ENCODE results near the gene CACNA1I.

Gene CACNA1I

DNA sequence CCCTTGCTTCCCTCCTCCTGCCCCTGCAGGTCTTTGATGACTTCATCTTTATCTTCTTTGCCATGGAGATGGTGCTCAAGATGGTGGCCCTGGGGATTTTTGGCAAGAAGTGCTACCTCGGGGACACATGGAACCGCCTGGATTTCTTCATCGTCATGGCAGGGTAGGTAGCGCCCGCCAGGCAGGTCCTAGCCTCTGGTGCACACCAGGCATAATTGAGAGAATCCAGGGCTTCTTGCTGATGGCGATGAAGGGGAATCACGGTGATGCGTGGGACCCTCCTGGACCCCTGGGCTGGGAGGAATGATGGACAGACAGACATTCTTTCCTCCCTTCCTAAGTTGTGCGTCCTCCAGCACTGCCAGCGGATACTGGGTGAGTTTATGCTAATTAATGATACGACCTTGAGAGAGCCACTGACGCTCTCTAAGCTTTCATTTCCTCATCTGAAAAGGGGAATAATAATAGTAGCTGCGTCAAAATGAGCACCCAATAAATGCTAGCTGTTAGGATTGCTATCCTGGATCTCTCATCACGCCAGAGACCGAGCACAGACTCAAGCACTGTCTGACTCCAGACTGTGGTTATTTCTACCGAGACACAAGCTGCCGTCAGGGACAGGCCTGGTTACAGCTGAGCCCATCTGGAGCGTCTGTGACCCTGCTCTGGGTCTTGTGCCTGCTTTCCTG is 30.1 kb downstream of the CACNA1I start:
- no peak for DNase-seq

DNA sequence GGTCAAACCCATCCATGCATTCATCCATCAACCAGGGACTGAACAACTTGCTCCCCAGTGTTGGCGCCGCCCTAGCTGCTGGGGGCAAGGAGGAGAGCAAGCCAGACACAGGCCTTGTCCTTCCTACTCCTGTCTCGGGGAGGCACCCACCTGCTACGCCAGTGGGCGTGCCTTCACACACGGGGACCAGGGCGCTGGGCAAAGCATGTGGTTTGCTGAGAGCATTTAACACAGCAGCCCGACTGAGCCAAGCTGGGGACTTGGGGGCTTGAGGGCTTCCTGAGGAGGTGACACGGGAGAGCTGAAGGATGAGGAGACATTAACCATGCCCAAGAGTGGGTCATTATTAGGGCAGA is 30.6 kb downstream of the CACNA1I start:
- DNase-seq, result no peak

DNA sequence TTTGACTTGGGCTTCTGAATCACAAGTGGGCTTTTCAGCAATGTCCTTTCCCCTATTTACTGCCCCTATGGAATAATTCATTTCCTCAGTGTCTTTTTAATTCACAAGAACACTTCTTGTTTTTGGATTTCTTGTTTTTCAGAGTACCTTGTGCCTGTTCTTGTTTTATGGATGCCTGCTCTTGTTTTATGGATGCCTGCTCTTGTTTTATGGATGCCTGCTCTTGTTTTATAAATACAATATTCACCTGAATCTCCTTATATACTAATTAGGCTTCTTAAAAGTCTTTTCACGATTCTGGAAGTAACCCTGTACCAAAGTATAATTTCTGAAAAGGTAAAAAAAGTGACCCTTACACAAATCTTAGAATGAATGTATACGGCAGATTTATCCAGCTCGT is 32.8 kb downstream of the CACNA1I start:
- DNase-seq, result no peak

DNA sequence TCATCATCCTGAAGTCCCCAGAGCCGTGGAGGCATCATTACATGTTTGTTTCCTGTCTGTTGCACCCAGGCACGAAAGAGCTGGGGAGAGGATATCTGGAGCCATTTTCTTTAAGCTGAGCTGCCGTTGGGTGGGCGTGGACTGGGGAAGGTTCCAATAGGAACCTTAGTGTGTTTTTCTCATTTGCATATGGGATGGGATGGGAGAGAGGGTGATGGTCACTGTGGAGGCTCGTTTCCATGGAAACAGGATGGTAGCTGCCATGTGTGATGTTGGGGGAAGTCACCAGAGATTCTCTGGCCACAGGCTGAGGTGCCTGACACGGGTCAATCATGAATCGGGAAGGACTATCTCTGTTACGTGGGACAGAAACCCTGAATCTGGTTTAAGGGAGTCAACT is 39.7 kb downstream of the CACNA1I start:
- no peak for DNase-seq

DNA sequence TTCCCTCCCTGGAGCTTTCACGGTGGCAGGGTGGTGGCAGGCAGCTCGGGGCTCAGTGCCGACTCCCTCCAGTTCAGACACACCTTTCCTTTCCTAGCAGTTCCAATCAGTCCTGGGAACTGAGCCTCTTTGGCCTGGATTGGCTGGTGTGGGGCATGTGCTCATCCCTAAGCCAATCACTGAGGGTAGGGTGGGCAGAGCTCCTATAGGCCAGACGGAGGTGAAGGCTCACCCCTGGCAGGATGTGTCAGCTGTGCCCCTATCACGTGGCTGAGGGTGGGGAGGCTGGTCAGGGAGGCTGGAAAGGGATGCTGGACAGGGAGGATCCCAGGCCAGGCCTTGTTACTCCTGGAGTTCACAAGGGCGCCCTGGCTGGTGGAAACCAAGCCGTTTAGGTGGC is 40.2 kb downstream of the CACNA1I start:
- DNase-seq, result no peak

DNA sequence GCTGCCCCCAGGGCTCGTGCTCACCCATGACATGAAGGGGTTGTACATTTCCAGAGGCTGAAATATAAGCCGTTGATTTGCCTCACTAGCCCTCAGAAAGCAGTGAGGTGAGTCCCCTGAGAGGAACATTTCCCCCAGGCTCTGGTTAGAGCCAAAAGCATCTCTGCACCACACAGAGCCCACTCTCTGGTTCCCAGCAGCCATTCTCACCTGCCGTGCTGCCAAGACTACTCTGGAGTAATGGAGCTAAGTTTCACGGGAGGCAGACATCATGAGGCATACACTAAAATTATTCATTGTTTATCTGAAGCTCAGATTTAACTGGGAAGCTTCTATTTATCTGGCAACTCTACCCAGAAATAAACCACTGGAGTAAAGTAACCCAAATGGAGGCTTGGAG is 40.8 kb downstream of the CACNA1I start:
- no peak for DNase-seq

DNA sequence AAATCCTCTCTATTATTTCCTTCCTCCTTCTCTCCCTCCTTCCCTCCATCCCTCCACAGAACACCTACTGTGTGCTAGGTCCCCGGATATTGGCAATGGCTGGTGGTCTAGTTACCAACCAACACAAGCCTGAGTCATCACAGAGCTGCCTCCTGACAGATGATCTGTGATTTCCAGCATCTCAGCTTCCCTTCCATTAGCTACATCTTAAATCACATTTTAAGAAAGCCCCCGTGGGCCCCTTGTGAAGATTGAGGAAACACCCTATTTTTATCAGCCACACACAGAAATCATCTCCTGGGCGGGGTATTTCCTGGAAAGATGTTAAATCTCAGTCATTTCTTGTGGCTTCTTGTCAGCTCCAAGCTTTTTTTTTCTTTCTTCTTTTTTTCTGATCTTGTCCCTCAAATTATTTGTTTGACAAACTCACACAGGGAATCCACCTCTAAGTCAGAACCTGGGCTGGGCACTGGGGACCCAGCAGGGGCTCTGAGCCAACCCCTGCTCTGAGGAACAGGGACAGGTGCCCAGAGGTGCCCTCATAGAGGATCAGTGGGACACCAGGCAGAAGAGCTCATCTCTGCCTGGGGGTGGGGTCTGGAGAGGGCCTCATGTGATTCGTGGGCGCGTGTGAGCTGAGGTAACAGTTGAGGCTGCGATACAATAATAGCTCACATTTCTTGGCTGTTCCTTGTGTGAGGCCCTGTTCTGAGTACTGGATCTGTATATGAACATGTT is 42.4 kb downstream of the CACNA1I start:
- no peak for DNase-seq

DNA sequence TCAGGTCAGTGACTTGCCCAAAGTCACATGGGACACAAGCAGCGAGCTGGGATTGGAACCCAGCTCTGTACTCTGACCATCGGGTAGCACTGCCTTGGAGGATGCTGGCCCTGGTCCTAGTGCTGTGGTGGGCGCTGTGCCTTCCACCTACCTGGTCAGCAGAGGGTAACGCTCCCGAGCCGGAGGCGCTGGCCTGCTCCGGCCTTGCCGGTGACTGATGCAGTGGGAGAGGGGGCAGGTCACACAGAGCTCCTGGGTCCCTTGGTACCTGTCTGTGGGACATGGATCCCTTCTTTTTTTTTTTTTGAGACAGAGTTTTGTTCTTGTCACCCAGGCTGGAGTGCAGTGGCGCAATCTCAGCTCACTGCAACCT is 43.0 kb downstream of the CACNA1I start:
- DNase-seq, result no peak

DNA sequence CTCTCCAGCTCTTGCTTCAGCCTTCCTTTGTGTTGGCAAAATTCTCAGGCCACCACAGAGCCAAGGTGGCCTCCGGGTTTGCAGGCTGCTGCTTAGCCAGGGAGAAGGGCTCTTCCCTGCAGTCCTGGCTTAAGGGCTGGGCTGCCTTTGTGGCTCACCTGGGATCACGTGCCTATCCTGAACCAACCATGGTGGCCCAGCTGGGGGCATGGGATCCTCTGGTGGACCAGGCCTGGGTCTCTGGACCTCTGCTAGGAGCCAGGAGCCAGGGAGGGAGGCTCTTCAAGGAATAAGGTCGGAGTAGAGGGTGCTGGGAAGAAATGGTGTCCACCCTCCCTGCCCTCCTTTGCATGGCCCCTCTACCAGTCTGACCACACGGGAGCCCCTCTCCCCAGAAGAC is 43.9 kb downstream of the CACNA1I start:
- no peak for DNase-seq

DNA sequence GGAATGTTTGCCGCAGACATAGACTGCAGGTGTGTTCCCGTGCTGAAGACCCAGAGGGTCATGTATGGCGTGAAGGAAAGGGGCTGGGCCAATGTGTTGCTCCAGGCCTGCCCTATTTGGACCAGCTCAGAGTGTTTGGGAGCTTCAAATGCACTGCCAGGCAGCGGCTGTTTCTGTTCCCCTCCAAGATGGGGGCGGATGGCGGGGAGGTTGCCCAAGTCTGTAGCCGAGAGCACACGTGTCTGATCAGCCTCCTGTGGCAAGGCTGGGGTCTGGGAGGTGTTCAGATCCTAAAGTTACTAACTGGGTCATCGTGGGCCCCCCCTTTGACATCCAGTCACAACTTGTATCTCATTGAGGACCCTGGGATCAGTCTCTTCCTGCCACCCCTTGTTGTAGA is 45.5 kb downstream of the CACNA1I start:
- DNase-seq, result no peak

DNA sequence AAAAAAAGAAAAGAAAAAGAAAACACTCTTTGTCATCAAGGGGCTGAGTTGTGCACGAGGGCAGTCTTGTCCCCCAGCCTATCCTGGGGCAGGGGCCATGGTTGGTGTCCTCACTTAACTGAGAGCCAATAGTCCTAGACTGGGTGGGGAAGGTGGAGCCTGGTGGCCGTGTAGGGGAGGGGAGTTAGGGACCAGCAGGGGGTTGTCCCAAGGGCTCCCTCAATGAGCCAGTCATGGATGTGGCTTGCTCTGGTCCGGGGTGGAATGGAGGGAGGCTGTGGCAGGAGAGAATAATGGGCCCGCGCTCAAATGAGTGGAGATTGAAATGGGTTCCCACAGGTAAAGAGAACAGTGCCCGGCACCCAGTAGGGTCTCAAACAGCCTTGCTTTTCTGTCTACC is 46.2 kb downstream of the CACNA1I start:
- no peak for DNase-seq

DNA sequence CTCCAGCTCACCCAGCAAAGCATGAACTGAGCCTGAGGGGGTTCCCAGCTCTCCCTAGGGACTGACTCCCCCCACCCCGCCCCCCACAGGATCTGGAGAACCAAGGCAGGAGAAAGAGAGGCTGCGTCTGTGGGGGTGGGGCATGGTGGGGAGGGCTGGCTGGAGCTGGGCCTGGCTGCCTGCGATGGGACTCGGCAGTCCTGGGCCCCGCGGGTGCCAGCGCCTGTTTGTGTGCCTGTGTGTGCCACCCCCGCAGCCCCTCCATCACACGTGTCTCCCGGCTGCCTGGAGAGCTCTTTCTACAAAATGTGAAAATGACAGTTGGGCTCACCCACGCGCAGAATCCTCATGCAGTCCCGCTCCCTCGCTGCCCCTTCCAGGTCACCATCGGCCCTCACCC is 46.8 kb downstream of the CACNA1I start:
- no peak for DNase-seq

DNA sequence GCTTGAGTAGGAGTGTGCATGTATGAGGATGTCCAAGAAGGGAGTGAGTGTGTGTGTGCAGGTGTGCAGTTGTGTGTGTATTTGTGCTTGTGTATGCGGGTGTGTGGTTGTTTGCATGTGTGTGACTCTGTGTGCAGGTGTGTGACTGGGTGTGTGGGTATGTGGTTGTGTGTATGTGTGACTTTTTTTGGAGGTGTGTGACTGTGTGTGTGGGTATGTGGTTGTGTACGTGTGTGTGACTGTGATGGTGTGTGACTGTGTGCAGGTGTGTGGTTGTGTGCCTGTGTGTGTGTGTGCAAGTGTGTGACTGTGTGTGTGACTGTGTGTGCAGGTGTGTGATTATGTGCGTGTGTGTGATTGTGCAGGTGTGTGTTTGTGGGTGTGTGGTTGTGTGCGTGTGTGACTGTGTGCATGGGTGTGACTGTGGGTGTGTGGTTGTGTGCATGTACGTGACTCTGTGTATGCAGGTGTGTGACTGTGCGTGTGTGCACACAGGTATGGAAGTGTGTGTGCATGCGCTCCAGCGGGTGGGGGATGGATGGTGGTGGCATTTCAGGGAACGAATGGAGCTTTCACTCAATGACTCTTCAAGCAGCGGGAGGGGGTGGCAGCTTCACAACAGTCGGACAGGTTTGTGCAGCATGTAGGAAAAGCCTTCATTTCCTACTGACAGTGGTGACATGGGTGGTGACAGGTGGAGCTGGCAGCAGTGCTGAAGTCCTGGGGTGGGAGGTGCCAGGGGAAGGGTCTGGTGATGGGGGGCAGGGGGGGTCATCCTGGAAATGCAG is 47.6 kb downstream of the CACNA1I start:
- no peak for DNase-seq

DNA sequence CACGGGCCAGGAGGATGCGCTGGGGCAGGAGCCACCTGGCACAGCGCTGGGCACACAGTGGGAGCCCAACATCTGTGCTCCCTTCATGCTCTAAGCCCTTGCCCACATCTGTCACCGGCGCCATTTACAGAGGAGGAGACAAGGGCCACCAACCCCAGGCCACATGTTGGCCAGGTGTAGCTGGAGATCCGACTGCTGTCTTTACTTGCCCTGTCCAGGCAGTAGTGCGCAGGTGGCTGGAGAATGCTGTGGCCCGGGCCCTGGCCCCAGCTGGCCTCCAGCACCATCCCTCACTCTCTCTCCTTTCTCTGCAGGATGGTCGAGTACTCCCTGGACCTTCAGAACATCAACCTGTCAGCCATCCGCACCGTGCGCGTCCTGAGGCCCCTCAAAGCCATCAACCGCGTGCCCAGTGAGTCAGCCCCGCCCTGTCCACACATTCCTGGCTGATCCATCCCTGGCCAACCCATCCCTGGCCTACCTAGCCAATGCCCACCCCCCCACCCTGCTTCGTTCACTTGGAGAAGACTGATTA is 48.5 kb downstream of the CACNA1I start:
- no peak for DNase-seq

DNA sequence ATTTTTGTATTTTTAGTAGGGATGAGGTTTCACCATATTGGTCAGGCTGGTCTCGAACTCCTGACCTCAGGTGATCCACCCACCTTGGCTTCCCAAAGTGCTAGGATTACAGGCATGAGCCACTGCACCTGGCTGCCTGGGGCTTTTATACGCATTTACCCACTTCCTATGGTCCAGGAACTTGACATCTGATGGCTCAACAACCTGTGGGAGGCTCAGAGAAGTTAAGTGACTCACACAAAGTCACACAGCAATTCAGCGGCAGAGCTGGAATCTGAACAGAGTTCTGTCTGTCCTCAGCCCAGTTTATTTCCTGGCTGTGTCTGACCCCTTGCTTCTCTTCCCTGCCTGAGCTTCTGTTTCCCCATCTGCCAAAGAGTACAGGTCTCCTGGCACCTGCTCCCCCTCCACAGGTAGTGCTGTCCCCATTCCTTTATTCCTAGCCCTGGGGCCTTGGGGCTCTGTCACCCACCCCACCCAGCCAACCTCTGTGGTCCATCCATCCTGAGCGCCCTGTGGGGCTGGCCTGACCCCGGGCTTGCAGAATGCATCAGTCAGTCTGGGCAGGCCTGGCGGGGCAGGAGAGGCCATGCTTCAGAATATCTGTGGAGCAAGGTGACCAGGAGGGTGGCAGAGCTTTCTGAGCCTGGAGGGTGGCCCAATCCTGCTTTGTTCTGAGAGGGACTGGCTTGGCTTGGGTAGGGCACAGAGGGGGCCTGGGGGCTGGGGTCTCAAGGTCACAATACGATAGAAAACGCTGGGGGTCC is 50.6 kb downstream of the CACNA1I start:
- DNase-seq, result no peak

DNA sequence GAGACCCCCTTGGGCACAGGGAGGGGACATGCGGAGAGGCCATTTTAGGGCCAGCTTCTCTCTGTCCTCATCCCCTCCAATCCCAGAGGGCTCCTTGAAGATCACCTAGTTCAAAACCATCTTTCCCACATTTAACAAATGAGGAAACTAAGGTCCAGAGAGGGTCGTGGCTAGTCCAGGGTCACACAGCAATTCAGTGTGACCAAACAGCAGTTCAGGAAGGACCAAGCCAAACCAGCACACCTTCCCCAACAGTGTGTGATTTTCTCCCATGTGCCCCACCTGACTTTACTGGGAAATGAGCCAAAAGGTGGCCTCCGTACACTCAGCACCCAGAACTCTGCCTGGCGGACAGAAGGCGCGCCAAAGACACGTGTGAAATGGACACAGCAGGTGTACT is 51.3 kb downstream of the CACNA1I start:
- no peak for DNase-seq

DNA sequence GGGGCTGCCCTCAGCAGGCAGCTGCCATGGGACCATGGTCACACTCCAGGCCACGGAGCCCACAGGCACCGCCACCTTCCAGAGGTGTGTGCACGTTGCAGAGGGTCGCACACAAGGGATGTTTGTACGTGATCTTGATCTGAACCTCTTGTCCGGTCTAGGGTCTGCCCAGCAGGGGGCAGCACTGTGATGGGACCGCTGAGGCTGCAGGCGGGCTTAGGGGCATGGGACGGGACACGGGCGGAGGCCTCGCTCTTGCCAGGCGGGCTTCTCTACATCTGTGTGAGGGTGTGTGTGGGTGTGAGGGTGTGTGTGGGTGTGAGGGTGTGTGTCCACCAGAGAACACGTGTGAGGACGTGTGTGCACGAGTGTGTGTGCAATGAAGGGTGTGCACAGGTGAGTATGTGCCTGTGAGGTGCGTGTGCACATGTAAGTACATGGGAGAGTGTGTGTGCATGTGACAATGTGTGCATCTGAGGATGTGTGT is 52.4 kb downstream of the CACNA1I start:
- DNase-seq, result peak; percentile 52

DNA sequence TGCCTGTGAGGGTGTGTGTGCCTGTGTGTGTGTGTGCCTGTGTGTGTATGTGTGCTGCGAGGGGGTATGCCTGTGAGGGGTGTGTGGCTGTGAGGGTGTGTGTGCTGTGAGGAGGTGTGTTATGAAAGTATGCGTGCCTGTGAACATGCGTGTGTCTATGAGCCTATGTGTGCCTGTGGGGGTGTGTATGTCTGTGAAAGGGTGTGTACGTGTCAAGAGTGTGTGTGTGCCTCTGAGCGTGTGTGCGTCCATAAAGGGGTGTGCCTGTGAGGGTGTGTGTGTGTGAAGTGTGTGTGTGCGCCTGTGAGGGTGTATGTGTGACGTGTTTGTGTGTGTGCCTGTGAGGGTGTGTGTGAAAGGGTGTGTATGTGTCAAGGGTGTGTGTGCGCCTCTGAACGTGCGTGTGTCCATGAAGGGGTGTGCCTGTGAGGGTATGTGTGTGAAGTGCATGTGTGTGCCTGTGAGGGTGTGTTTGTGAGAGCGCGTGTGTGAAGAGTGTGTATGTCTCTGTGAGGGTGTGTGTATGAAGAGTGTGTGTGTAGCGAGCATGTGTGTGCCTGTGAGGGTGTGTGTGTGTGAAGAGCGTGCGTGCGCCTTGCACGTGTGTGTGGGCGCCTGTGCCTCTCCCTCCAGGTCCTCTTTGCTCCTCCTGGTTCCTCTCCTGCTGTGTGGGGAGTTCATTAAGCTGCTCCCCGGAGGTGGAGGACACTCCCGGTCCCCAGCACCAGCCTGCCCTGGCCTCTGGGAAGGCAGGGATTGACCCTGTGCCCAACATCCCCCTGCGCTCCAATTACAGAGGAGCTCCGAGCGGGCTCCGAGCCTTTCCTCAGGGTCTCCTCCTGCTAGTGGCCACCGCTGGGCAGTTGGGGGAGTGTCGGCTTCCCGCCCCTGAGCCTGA is 53.3 kb downstream of the CACNA1I start:
- DNase-seq, result no peak

DNA sequence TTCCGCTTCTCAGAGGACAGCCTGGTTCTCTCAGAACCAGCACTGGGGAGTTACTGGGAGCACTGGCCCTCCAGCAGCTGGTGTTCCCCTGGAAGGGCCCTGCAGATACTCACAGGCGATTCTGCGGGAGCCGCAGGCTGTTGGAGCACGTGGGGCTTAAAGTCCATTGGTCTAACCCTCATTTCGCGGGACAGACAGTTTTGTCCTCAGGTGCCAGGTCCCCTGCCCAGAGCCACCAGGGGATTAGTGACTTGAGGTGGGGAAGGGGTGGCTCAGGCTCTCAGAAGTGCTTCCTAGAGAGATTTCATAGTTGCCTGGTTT is 53.9 kb downstream of the CACNA1I start:
- DNase-seq, result no peak

DNA sequence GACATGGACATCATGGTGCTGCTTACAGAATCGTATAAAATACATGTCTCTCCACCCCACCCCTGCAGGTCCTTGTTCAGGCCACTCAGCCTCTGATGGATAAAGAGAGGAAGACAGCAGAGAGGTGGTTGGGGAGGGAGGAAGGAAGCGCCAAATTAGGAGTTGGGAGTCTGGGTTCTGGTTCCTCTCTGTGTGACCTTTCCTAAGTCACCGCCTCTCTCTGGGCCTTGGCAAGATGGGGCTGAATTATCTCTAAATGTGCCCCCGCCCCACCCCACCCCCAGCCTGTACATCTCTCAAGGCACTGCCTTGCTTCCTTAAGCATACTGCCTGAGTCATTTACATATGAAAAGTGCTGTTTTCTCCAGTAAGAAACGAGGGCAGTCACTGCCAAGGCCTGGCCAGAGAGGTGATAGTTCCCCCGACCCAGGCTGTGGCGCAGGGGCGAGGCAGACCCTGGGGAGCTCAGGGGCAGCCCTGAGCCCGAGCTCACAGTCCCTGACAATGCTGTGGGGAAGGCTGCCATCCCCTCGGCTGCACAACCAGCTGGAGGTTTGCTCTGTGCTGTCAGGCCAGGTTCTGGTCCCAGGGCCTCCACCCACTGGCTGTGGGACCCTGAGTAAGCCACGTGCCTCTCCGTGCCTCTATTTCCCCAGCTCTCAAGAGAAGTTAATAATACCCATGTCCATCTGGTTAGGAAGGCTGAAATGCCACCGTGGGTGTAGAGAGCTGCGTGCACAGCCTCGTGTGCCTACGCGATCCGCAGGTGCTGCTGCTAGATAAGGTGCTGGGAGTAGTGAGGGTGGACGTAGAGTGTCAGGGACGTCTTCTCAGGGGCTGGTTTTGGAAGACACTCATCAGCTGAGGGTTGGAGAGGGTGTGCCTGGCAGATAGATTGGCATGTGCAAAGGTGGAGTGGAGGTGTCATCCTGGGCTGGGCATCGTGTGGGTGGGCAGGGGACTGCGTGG is 55.3 kb downstream of the CACNA1I start:
- DNase-seq, result no peak

DNA sequence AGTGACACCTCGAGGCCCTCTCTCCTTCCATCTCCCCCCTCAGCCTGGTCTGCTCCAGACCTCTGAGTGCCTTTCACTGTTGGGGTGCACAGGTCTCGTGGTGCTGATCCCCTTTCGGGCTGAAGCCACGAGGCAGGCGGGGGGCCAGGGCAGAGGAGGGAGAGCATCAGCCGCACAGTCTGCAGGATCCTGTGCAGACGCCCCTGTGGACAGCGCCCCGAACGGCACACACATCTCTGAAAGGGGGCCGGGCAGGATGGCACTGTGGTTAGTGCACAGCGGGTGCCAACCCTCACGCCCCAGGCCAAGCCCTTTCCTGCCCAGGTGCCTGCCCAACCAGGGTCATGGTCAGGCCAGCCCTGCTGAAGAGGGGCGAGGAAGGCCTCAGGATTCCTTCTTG is 56.7 kb downstream of the CACNA1I start:
- DNase-seq, result no peak
